Activated CD4-positive, alpha-beta memory T cell treated with anti-CD3 and anti-CD28 coated beads, Interleukin-2, amount 10 ng/mL, durations not matched to agents 7 days and 5 days (primary cell): ENCODE data around the gene ZNF263. TPM values are rescaled to one million over a fixed set of nuclear protein-coding genes. Genes with fewer than 3 reads are reported as not detected.

Experiments
- CTCF ChIA-PET: fragments of 350-600 bp; sonication (Branson Sonifier 250); formaldehyde crosslinking; loops from one replicate; lab custom pipeline; 2021; ENCODE audit warnings: antibody characterized with exemption, inconsistent platforms; lab: Charles Lee
- POLR2A ChIA-PET: fragments of 350-600 bp; sonication (Branson Sonifier 250); formaldehyde crosslinking; loops from one replicate; lab custom pipeline; 2021; ENCODE audit warnings: antibody characterized with exemption; lab: Charles Lee
- DNase-seq: peaks from one replicate; pipeline ENCODE4 v3.0.0-alpha.2; 2020
- H3K27ac Mint-ChIP-seq: one replicate; pipeline ENCODE4 v1.8.0; 2021; ENCODE audit warnings: mild to moderate bottlenecking, mixed read lengths
- H3K27me3 Mint-ChIP-seq: one replicate; pipeline ENCODE4 v1.8.0; 2021; ENCODE audit warnings: mixed read lengths
- H3K36me3 Mint-ChIP-seq: one replicate; pipeline ENCODE4 v1.8.0; 2021; ENCODE audit warnings: low read depth, mixed read lengths
- H3K4me1 Mint-ChIP-seq: one replicate; pipeline ENCODE4 v1.8.0; 2021; ENCODE audit warnings: mixed read lengths
- H3K4me3 Mint-ChIP-seq: one replicate; pipeline ENCODE4 v1.8.0; 2021; ENCODE audit warnings: mild to moderate bottlenecking, mixed read lengths
- H3K9me3 Mint-ChIP-seq: one replicate; pipeline ENCODE4 v1.8.0; 2021; ENCODE audit warnings: mixed read lengths
- total RNA-seq, 2 experiments: library from RNA; stranded (reverse); gene quantifications; one replicate each; pipeline ENCODE4 v1.2.3, GENCODE V29; 2021

Gene ZNF263
- total RNA-seq: 10 to 100 TPM; 19.4 to 21.3 TPM

DNA sequence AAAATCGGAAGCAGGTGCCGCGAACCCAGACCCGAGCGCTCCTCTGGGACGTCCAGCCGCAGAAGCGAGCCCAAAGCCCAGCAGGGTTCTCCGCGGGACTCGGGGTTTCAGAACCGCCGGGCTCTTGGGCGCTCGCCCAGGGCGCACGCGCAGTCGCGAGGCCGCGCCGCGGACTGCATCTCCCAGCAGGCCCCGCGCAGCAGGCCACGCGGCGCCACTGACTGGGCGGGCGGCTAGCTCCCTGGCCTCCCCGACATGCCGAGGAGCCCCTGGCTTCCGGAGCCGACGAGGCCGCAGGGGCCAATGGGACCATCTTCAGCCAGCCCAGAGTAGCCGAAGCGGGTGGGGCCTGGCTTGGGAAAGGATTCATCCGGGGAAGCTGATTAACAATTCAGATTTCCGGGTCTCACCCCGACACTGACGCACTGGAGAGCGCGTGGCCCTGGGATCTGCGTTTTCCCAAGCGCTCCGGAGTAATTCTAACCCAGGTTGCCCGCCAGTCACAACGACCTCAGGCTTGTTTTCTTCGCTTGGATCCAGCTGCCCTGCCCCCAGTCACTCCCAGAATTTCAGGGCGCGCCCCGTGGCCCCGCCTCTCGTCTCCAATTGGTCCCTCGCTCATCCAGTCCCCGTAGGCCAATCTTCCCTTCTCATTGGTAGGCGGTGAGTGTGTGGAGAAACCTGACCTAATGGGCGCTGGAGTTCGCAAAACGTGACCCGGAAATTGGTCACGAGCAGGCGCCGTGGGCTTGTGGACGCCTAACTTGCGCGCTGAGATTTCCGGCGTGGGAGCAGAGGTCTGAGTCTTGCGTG is at the start of gene ZNF263:
Gene ZNF263 (plus strand): TSS at position 762 of the 813 bp plus-strand sequence. CDS start 328 bp downstream, outside the sequence.
- Mint-ChIP-seq H3K27me3 (peaks cover 2% of the 10 kb centered on the region), H3K9me3 (peaks cover 23% of the 10 kb centered on the region)
- CTCF ChIA-PET: interaction anchor here (0.7 to 2.7 kb wide), 9 partner anchors 15 to 366 kb away, joined by 3 to 11 read pairs (median 4); partner anchors contain the start of genes NAA60, TIGD7, ZNF174 and ZNF597

DNA sequence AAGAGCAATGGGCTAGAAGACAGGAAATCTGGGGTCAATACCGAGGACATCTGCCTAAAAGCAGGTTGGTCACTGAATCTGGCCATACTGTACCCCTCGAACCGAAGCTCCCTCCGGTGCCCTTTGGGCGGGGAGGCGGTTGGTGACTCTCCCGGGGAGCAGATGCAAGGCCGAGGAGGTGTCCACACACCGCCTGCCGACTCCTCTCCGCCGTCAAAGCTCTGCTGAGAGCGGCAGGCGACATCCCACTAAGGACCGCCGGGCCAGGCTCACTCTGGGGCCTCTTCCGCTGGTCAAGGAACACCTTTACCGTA is 48.8 kb upstream of the ZNF263 start:
- DNase-seq: no peak
- peak overlapping the region; percentile 97 for H3K27ac Mint-ChIP-seq
- no peaks in the 10 kb centered on the region for H3K27me3 Mint-ChIP-seq
- ChIA-PET POLR2A (interaction anchor here (0.8 to 3.4 kb wide), 17 partner anchors 11 to 275 kb away, joined by 3 to 28 read pairs (median 6); partner anchors contain the start of genes OR1F1, TIGD7, ZNF174 and ZNF263), CTCF (interaction anchor here (0.6 kb wide), 1 partner anchor 232 kb away, joined by 4 read pairs; no protein-coding TSS in a partner anchor)
- H3K9me3 Mint-ChIP-seq: peaks cover 39% of the 10 kb centered on the region
- peaks cover 31% of the 10 kb centered on the region for H3K4me1 Mint-ChIP-seq
- peaks cover 59% of the 10 kb centered on the region for H3K36me3 Mint-ChIP-seq
- peak overlapping the region; percentile 83 for H3K4me3 Mint-ChIP-seq

More for the DNA sequence above, at the start of gene ZNF263:
- Mint-ChIP-seq H3K4me3 (peak within 1 kb of the TSS; percentile 90), H3K27ac (peak within 1 kb of the TSS; percentile 99), H3K36me3 (peaks cover 42% of the 10 kb centered on the region), H3K4me1 (peaks cover 32% of the 10 kb centered on the region)
- POLR2A ChIA-PET: interaction anchor here (0.7 to 4.7 kb wide), 35 partner anchors 9 to 329 kb away, joined by 3 to 67 read pairs (median 5); partner anchors contain the start of genes CLUAP1, NAA60, SLX4 and TIGD7
- DNase-seq: peak; percentile 94

DNA sequence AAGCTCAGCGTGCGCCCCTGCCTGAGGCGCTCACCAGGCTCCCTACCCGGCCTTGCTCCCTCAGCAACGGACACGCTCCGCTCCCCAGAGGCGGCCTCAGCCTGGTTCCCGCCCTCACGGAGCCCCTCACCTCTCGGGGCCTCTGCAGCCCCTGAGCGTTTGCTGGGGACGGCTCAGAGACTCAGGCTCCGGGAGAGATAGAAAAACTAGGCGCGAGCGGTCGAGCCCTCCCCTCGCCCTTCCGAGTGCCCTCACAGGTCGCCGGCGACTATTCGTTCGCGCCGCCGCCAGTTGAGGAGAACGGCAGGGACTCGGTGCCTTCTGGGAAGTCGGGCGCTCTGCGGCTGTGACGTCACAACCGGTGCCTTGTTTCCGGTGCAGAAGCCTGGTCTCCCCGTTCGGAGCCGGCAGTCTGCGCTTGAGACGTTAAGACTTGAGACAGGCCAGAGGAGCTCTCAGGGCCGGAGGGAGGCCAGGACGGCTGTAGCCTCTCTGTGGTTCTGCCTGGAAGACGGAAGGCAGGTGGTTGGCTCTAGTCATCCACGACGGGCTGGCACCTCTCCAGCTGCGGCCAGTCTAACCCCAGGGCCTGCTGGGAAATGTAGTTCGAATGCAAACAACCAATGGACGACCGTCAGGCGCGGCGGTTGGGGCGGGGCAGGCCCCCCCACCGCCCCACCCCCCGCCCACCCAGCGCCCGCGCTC is 48.3 kb upstream of the ZNF263 start, which contains the start of gene ZNF200:
Gene ZNF200 (minus strand): TSS at position 302 of the 705 bp plus-strand sequence. CDS start 1,403 bp downstream, outside the sequence.
- peaks cover 37% of the 10 kb centered on the region for H3K9me3 Mint-ChIP-seq
- peaks cover 55% of the 10 kb centered on the region for H3K36me3 Mint-ChIP-seq
- H3K27me3 Mint-ChIP-seq: no peaks in the 10 kb centered on the region
- DNase-seq: peak; percentile 95
- ChIA-PET POLR2A (interaction anchor here (0.7 to 3.4 kb wide), 20 partner anchors 14 to 274 kb away, joined by 3 to 28 read pairs (median 4); partner anchors contain the start of genes NAA60, OR1F1, TIGD7 and ZNF174), CTCF (interaction anchor here (1.3 kb wide), 1 partner anchor 43 kb away, joined by 3 read pairs; no protein-coding TSS in a partner anchor)
- H3K4me3 Mint-ChIP-seq: peak within 1 kb of the TSS; percentile 83
- peaks cover 31% of the 10 kb centered on the region for H3K4me1 Mint-ChIP-seq
- peak within 1 kb of the TSS; percentile 97 for H3K27ac Mint-ChIP-seq

DNA sequence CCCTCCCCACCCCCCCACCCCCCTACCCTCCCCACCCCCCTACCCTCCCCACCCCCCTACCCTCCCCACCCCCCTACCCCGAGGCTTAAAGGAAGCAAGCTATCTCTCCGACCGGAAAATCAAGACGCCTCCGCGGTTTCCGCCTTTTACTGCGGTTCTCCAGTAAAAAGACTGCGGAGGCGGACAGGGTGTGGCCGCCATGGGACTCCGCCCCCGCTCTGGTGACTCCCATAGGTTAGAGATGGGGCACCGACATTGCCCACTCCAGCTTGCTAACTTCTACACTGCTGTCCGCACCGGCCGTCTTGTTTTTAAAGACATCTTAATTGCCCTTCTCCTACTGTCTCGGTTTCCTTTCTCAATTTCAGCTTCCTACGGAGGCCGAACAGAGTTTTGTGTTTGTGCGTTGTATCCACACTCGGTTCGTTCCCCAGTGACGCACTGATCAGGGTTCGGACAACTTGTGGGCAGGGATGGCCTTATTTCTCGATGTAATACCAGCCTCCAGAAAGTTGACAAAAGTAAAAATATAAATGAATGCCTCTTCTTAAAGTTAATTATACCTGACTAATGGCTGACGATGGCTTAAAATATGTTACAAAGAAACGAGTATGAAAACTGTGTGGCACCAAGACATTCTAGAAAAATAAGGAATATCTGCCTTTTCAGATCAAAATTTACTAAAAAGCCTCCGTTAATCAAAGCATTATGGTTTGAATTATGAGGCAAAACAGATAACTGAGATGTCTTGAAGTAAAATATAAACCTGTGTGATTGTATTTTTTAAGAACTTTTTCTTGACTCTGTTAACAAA is 47.2 kb upstream of the ZNF263 start:
- Mint-ChIP-seq H3K9me3 (peaks cover 26% of the 10 kb centered on the region), H3K27ac (peak overlapping the region; percentile 77), H3K36me3 (peaks cover 45% of the 10 kb centered on the region), H3K4me3 (peak overlapping the region; percentile 65), H3K27me3 (no peaks in the 10 kb centered on the region), H3K4me1 (peaks cover 31% of the 10 kb centered on the region)
- POLR2A ChIA-PET: interaction anchor here (0.7 to 3.4 kb wide), 12 partner anchors 13 to 273 kb away, joined by 3 to 28 read pairs (median 6); partner anchors contain the start of genes NAA60, ZNF174, ZNF263 and ZNF597
- DNase-seq: peak; percentile 76
- CTCF ChIA-PET: interaction anchor here (1.3 kb wide), 1 partner anchor 44 kb away, joined by 3 read pairs; no protein-coding TSS in a partner anchor

DNA sequence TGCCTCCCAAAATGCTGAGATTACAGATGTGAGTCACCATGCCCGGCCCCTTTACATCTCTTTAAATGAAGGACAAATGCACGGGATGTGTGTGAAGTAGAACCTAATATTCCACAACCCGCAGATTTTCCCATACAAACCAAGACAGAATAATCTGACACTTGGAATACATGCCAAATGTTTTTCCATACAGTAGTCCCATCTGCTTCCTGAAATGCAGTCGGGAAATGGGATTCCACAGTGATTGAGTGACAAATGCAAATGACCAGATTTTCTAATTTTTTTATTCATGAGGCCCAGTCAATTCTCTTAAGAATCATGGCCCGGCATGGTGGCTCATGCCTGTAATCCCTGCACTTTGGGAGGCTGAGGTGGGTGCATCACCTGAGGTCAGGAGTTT is 41.5 kb upstream of the ZNF263 start:
- H3K4me3 Mint-ChIP-seq: no peak overlapping the region
- no peaks in the 10 kb centered on the region for H3K4me1 Mint-ChIP-seq
- ChIA-PET POLR2A (no interaction called here), CTCF (no interaction called here)
- no peaks in the 10 kb centered on the region for H3K36me3 Mint-ChIP-seq
- H3K9me3 Mint-ChIP-seq: peaks cover 4% of the 10 kb centered on the region
- H3K27ac Mint-ChIP-seq: no peak overlapping the region
- H3K27me3 Mint-ChIP-seq: no peaks in the 10 kb centered on the region
- no peak for DNase-seq

DNA sequence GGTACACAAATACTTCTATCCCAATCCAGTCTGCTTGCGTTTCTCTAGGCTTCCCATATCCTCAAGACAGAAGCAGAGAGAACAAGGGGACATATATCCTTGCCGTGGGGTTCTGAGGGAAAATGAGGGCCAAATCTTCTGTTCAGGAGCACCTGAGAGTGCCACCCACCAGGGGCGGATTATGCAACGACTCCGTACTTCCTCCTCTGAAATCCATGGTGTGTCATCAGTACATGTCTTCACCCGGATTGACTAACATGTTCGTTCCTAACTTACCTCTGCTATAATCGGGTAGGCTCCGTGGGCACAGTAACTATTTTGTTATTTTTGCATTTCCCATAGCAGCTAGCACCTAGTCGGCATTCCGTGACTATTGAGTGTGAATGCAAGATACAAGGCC is 40.6 kb upstream of the ZNF263 start:
- H3K27me3 Mint-ChIP-seq: no peaks in the 10 kb centered on the region
- no peak overlapping the region for H3K4me3 Mint-ChIP-seq
- H3K9me3 Mint-ChIP-seq: peaks cover 4% of the 10 kb centered on the region
- ChIA-PET POLR2A (no interaction called here), CTCF (no interaction called here)
- no peak for DNase-seq
- no peaks in the 10 kb centered on the region for H3K4me1 Mint-ChIP-seq
- no peaks in the 10 kb centered on the region for H3K36me3 Mint-ChIP-seq
- H3K27ac Mint-ChIP-seq: no peak overlapping the region

DNA sequence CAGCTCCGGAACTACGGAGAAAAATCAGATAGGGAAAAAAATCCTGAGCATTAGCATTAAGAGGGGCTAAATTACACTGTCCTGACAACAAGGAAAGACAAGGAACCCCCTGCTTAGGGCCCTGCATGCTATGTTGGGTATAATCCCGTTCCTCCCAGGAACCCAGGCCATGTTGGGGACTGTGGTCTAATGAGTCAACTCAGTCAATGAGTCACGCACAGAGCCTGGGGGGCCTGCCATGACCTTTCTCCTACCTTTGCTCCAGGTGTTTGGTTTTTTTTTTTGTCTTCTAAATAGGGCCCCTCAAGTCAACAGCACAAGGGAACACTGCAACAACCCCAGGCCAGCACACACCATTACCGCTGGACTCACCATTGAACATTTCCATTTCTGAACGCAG is 39.4 kb upstream of the ZNF263 start:
- no peaks in the 10 kb centered on the region for H3K27me3 Mint-ChIP-seq
- no peak for DNase-seq
- H3K27ac Mint-ChIP-seq: no peak overlapping the region
- H3K4me3 Mint-ChIP-seq: no peak overlapping the region
- no peaks in the 10 kb centered on the region for H3K36me3 Mint-ChIP-seq
- POLR2A ChIA-PET: no interaction called here
- H3K4me1 Mint-ChIP-seq: no peaks in the 10 kb centered on the region
- CTCF ChIA-PET: no interaction called here
- H3K9me3 Mint-ChIP-seq: peaks cover 4% of the 10 kb centered on the region

DNA sequence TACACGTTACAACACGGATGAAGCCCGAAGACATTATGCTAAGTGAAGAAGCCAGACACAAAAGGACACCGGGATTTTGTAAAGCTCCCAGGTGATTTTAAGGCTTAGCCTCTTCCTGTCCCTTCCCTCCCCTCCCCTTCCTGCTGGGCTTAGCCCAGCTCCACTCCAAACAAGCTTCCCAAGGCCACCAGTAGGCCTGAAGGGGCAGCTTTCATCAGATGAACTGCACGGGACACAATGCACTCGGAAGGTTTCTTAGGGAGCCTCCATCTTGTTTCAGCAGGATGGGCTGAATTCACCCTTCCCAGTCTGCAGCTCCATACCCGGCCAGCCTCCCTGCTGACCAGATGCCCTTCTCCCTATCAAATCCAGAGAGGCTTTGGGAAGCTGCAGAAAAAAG is 37.3 kb upstream of the ZNF263 start:
- Mint-ChIP-seq H3K36me3 (no peaks in the 10 kb centered on the region), H3K9me3 (peaks cover 4% of the 10 kb centered on the region), H3K27ac (no peak overlapping the region), H3K4me3 (no peak overlapping the region), H3K27me3 (no peaks in the 10 kb centered on the region), H3K4me1 (no peaks in the 10 kb centered on the region)
- CTCF ChIA-PET: no interaction called here
- POLR2A ChIA-PET: no interaction called here
- no peak for DNase-seq

DNA sequence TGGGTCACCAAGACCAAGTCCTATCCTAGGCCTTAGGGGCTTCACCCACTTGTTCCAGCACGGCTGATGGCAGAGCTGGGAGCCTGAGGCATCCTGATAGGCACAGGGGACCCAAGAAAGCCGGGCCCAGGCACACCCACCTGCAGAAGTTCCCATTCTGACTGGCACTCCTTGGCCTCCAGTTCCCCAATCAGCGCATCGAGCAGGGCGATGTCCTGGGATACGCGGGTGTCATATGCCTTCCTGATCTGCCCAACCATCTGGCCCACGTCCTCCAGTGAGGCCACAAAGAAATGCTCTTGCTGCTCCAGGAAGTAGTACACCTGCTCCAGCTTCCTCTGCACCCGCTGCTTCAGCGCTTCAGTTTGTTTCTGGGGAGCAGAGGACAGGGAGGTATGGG is 36.4 kb upstream of the ZNF263 start:
- H3K9me3 Mint-ChIP-seq: peaks cover 4% of the 10 kb centered on the region
- ChIA-PET POLR2A (no interaction called here), CTCF (no interaction called here)
- no peaks in the 10 kb centered on the region for H3K36me3 Mint-ChIP-seq
- no peak overlapping the region for H3K27ac Mint-ChIP-seq
- H3K4me1 Mint-ChIP-seq: no peaks in the 10 kb centered on the region
- no peak overlapping the region for H3K4me3 Mint-ChIP-seq
- no peaks in the 10 kb centered on the region for H3K27me3 Mint-ChIP-seq
- no peak for DNase-seq

DNA sequence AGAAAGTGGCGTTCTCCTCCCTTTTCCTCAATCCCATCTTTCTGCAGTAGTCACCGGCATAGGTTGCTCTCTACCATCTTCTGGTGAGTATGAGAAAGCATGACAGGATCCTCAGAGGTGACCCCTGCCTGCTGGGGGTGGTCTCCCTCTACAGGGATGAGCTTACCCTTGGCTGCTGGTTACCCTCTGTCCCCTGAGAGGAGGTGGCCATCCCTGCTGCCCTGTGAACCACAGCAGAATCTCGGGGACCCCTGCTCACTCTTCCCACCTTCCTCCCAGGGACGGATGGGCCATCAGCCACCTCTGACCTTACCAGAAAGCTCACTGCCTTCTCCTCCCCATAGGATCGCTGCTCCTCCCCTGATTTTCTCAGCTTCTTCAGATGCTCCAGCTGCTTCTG is 34.7 kb upstream of the ZNF263 start:
- Mint-ChIP-seq H3K9me3 (peaks cover 2% of the 10 kb centered on the region), H3K4me1 (no peaks in the 10 kb centered on the region), H3K27me3 (no peaks in the 10 kb centered on the region), H3K4me3 (no peak overlapping the region), H3K27ac (no peak overlapping the region), H3K36me3 (no peaks in the 10 kb centered on the region)
- ChIA-PET CTCF (no interaction called here), POLR2A (interaction anchor here (1.4 kb wide), 1 partner anchor 13 kb away, joined by 4 read pairs; no protein-coding TSS in a partner anchor)
- DNase-seq: no peak

DNA sequence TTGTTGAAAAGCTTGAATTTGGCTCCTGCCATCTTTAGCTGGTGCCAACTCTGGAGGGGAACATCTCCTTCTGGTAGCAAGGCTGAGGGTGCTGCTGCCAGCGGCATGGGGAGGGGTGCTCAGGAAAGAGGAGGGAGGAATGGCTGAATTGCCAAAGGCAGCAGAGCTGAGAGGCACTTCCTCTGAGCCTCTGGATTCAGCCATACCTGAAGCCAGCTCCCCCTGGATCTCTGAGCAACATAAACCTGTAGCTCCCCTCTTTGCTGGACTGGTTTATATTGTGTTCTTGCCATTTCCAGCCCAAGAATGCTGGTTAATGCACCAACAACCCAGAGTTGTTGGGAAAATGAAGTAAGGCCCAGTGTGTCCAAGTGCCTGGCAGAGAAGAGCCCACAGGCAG is 34.3 kb upstream of the ZNF263 start:
- H3K36me3 Mint-ChIP-seq: no peaks in the 10 kb centered on the region
- H3K27me3 Mint-ChIP-seq: no peaks in the 10 kb centered on the region
- no peak for DNase-seq
- ChIA-PET CTCF (no interaction called here), POLR2A (interaction anchor here (1.4 kb wide), 1 partner anchor 14 kb away, joined by 4 read pairs; no protein-coding TSS in a partner anchor)
- peaks cover 2% of the 10 kb centered on the region for H3K9me3 Mint-ChIP-seq
- no peak overlapping the region for H3K27ac Mint-ChIP-seq
- no peaks in the 10 kb centered on the region for H3K4me1 Mint-ChIP-seq
- H3K4me3 Mint-ChIP-seq: no peak overlapping the region

DNA sequence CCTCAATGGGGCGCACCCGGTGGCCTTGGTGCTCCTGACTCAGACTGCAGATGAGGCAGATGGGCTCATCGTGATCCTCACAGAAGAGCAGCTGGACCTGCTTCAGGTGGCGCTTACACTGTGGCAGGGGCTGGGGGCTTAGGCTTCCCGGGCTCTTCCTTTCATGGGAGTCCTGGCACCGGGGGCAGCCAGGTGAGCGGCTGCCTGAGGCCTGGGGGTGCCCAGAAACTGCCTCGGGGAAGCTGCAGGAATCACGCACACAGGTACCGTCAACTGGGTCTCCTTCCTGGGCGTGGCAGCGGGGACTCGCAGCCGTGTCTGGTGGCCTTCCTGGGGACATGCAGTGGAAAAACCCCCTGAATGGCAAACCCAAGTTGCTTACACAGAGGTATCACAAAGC is 33.8 kb upstream of the ZNF263 start:
- no peaks in the 10 kb centered on the region for H3K36me3 Mint-ChIP-seq
- H3K27me3 Mint-ChIP-seq: no peaks in the 10 kb centered on the region
- ChIA-PET CTCF (no interaction called here), POLR2A (interaction anchor here (1.4 kb wide), 1 partner anchor 14 kb away, joined by 4 read pairs; no protein-coding TSS in a partner anchor)
- DNase-seq: no peak
- no peak overlapping the region for H3K4me3 Mint-ChIP-seq
- H3K4me1 Mint-ChIP-seq: no peaks in the 10 kb centered on the region
- H3K27ac Mint-ChIP-seq: no peak overlapping the region
- H3K9me3 Mint-ChIP-seq: peaks cover 2% of the 10 kb centered on the region
